Cardiac muscle cell (in vitro differentiated cells and primary cell): ENCODE measurements around the gene DHRS1. TPM values are rescaled to one million over a fixed set of nuclear protein-coding genes. Genes with fewer than 3 reads are reported as not detected.

Experiments
- DNase-seq, 2 donors: peaks; one replicate each; pipeline versions ENCODE4 v3.0.0 to v3.0.0-alpha.2; 2010 to 2017; ENCODE audit warnings: low read depth in 1 of 2, low spot score in 1 of 2
- H3K27ac ChIP-seq: fragments of 200-600 bp; sonication (generic); 2 replicates; pipeline ENCODE4 v1.5.1; 2016
- H3K27me3 ChIP-seq: fragments of 200-600 bp; sonication (generic); 2 replicates; pipeline ENCODE4 v1.6.0; 2016; ENCODE audit warnings: control low read depth
- H3K36me3 ChIP-seq: fragments of 200-600 bp; sonication (generic); 2 replicates; pipeline ENCODE4 v1.5.1; 2016; ENCODE audit warnings: control low read depth
- H3K4me1 ChIP-seq: fragments of 200-600 bp; sonication (generic); 2 replicates; pipeline ENCODE4 v1.8.1; 2017; ENCODE audit warnings: low read depth, mild to moderate bottlenecking, mixed run types
- H3K4me3 ChIP-seq: fragments of 200-600 bp; sonication (generic); 2 replicates; pipeline ENCODE4 v1.5.1; 2016; ENCODE audit warnings: mild to moderate bottlenecking
- H3K9me3 ChIP-seq: fragments of 200-600 bp; sonication (generic); 2 replicates; pipeline ENCODE4 v1.5.1; 2017; ENCODE audit warnings: low read depth, mild to moderate bottlenecking, control low read depth
- CTCF ChIP-seq: IDR thresholded peaks from 2 replicates; pipeline ENCODE4 v1.5.1; 2012; ENCODE audit warnings: low read depth, mild to moderate bottlenecking, low read length
- polyA plus RNA-seq: library from polyadenylated mRNA; unstranded; fragments of >200 nt; fragmentation: Nextera tagmentation; extraction: Ambion mirVana; gene quantifications from 2 replicates; pipeline ENCODE4 v1.2.1, GENCODE V29; 2016
- total RNA-seq: library from RNA; depleted of rRNA; stranded (reverse); fragments of >200 nt; gene quantifications from 2 replicates; pipeline ENCODE4 v1.2.3, GENCODE V29; 2016

Gene DHRS1
- total and polyA plus RNA-seq, 2 experiments from 2014 or later = 43.2 to 58.1 TPM

DNA sequence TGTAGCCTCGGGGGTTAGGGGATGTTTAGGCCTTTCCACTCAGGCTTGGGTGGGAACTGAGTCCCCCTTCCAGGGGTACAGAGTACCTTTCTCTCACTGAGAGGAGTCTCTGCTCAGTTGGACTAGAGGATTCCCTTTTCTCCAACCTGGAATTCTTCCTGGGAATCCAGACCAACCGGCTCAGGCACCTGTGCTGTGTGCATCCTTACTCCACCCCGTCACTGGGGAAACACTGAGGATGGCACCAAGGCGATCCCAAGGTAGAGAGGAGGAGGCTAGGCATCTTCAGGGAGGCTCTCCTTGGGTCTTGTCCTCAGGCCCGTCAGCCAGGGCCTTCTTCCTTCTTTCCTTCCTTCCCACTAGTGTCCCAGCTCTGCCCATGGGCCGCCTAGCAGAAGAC lies 35.7 kb downstream of the DHRS1 start:
- H3K4me1 ChIP-seq = no peaks in the 10 kb centered on the region
- no peak overlapping the region for H3K4me3 ChIP-seq
- no peak for DNase-seq
- no peak overlapping the region for H3K27ac ChIP-seq
- H3K27me3 ChIP-seq = no peaks in the 10 kb centered on the region
- TF ChIP-seq CTCF = no peak
- no peaks in the 10 kb centered on the region for H3K36me3 ChIP-seq
- H3K9me3 ChIP-seq = no peaks in the 10 kb centered on the region

- H3K27me3 ChIP-seq = no peaks in the 10 kb centered on the region
- no peak within 1 kb of the TSS for H3K27ac ChIP-seq
- H3K36me3 ChIP-seq = no peaks in the 10 kb centered on the region
- no peaks in the 10 kb centered on the region for H3K9me3 ChIP-seq
- DNase-seq = no peak
- no peak within 1 kb of the TSS for H3K4me3 ChIP-seq
- no peaks in the 10 kb centered on the region for H3K4me1 ChIP-seq
- TF ChIP-seq CTCF = no peak
Observed at GRCh38 chr14:24262821-24263733, 36.5 kb downstream of the DHRS1 start, which contains the start of gene TGM1. Gene TGM1, minus strand, starts transcription at chr14:24263177. Its CDS starts 825 bp downstream, at chr14:24262352.

DNA sequence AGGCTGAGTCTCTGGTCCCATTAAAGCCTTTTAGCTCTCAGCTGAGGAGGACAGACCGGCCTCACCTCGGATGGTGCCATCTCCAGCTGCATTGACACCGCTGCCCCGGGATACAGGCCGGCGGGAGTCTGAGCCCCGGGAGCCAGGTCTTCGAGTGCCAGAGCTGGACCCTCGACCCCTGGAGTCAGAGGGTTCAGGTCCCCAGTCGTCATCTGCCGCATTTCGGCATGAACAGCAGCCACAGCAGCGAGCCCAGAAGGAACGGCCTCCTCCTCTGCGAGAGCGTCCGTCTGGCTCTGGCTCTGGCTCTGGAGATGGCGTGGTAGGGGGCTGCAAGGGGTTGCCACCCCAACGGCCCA lies 37.6 kb downstream of the DHRS1 start:
- Histone ChIP-seq H3K27ac (no peak overlapping the region), H3K9me3 (no peaks in the 10 kb centered on the region), H3K4me3 (no peak overlapping the region), H3K27me3 (no peaks in the 10 kb centered on the region), H3K4me1 (peaks cover 11% of the 10 kb centered on the region), H3K36me3 (no peaks in the 10 kb centered on the region)
- no peak for DNase-seq
- TF ChIP-seq CTCF = no peak

DNA sequence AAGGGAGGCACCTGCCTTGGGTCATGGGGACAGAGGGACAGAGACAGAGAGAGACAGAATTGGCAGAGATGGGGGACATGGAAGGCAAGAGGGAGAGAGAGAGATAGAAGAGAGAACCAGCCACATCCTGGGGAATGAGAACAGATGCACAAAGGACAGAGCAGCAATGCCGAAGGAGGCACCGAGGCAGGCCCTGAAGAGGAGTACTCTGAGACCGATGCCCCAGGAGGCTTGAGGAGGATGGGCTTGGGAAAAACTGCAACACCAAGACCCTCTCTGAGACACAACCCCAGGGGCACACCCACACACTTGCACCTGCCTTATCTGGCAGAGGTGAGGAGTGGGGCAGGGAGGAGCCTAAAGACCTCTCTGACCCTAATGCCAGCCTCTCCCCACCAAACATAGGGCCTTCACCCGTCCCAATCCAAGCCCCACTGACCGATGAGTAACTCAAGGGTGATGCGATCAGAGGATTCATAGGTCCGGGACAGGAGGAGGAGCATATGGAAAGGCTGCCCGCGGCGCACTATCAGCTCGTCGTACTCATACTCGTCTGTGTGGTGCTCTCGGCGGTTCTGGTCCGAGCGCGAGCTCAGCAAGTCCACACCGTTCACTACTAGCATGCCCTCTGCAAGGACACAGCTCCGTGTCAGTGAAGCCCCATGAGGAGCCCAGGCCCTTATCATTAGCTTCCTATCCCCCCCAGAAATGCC lies 38.2 kb downstream of the DHRS1 start:
- TF ChIP-seq CTCF = no peak
- Histone ChIP-seq H3K4me1 (peaks cover 16% of the 10 kb centered on the region), H3K9me3 (no peaks in the 10 kb centered on the region), H3K27me3 (no peaks in the 10 kb centered on the region), H3K36me3 (no peaks in the 10 kb centered on the region), H3K27ac (no peak overlapping the region), H3K4me3 (no peak overlapping the region)
- DNase-seq = no peak

DNA sequence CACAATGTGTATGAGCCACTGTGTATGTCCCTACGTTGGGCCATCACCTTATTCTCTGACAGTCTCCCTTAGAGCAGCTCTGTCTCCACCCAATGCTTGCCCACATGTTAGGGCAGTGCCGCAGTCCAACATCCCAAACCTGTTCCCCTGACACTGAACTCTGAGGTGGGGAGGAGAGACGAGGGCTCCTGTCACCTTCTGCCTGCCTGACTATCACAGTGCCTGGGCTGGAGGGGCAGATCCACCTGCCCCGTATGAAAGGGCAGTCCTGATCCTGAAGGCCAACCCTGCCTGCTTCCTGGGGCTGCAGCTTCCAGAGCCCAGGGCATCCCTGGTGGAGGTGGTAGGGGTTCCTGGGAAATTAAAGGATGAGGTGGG lies 38.8 kb downstream of the DHRS1 start:
- H3K27ac ChIP-seq = no peak overlapping the region
- no peaks in the 10 kb centered on the region for H3K36me3 ChIP-seq
- H3K4me1 ChIP-seq = peaks cover 18% of the 10 kb centered on the region
- no peak overlapping the region for H3K4me3 ChIP-seq
- H3K9me3 ChIP-seq = no peaks in the 10 kb centered on the region
- TF ChIP-seq CTCF = no peak
- no peak for DNase-seq
- H3K27me3 ChIP-seq = no peaks in the 10 kb centered on the region
